NCI-H2227 treated with DMSO at 0.1 percent for 48 hours (cell line): ENCODE results near the gene HIGD1A.

Experiments
- DNase-seq: peaks from one replicate; lab custom pipeline; 2025; lab: John Stamatoyannopoulos, UW

The HIGD1A gene

DNA sequence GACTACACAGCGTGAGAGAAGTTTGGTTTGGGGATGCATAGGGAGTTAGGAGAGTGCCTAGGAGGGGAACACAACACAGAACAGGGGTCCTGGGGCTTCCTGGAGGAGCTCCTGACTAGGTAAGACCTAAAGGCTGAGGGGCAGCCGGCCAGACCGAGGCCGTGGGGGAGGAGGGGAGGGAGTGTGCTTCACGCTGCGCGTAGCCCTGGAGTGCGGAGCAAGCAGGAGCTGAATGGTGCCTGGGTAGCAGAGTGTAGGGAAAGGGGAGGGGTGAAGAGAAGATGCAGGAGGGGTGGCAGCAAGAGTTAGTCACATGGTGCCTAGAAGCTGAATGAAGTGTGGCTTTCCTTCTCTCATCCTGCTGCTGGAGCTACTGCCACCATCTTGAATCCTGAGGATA, 69.3 kb downstream of the HIGD1A start:
- DNase-seq = no peak

DNA sequence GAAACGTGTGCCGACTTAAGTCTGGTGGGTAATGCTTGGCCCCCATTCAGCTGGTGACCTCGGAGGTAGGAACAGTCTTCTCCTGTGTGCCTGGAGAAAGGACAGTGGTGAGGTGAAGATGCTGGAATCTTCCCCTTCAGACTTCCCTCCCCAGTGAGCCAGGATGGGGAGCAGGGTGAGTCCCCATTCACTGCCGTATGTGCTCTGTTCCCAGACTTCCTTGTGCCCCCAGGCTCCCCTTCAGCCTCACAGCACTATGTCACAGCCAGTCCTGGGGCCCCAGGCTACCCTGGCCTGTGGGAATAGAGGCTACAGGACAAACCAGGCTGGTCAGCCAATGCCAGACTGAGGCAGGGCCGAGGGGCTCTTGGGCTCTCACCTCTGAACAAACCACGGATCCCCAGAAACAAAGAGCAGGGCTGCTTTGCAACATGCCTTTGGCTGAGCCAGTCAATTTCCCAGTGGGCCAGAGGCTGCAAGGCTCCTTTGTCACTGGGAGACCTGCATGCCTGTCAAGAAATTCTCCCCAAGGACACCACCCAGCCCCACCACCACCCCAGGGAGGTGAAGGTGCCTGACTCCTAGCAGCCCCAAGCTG, 69.9 kb downstream of the HIGD1A start:
- no peak for DNase-seq

DNA sequence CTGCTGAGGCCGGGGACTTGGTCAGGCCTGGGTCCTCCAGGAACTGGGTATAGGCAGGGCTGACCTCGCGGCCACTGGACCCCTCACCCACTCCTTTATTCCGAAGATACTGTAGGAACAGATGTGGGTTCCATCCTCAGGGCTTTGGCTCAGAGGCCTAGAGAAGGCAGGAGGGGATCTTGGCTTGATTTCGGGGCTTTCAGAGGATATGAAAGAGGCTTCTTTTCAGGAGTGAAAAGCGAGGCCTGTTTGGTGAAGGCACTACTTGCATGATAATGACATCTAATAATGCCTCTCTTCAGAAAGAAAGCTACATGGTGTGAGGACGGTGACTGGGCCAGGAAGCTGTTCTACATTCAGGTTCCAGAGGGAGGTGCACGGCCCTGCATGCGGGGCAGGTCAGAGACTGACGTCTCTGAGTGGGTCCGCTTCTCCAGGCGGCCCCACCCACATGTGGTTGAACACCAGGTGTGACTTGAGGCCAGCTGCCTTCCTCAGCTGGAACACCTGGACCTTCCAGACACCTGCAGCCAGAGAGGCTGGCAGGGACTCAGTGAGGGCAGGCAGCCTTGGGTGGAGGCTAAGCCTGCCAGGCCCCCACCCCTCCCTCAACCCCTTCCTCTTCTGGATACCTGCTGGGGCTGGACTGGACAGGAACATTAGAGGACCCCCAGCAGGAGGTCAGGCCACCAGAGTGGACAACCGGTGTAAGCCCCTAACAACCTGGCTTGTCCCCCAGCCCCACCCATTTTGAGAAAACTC, 70.6 kb downstream of the HIGD1A start:
- no peak for DNase-seq
